ENCODE data around the gene DAAM2.
A peak's percentile ranks its signal among the peaks of the same experiment; 100 is the strongest.

Gene DAAM2

DNA sequence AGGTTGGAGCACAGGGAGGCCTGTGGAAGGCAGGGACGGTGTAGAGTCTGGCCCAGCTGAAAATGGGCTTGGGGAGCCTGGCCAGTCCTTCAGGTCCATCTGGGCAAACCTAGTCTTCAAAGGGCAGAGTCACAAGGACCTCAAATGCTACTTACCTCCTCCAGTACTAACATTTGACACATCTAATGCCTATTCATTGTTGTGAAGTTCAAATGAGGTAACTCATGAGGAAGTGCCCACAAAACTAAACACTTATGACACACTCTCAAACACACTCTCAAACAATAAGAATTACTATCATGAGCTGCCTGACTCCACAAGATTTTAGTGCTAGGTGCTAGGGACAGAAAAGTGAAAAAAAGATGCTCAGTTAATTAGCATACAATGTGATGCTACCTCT lies 27.1 kb downstream of the DAAM2 start:
- Histone ChIP-seq H3K27ac (ENCODE audit: low read length) (peak overlapping the region; percentile 58), H3K4me3 (ENCODE audit: low read length in 2 of 2) (peak overlapping the region in 1 of 2 donors; percentile 15), H3K9me3 (ENCODE audit: control insufficient read depth in 2 of 2, low read length in 2 of 2) (no peaks in the 10 kb centered on the region), H3K27me3 (ENCODE audit: control insufficient read depth in 1 of 2, insufficient read depth in 2 of 2, low read length in 2 of 2) (no peaks in the 10 kb centered on the region), H3K4me1 (ENCODE audit: control insufficient read depth, insufficient read depth, low read length) (peaks cover 72% of the 10 kb centered on the region), H3K36me3 (ENCODE audit: control insufficient read depth in 2 of 2, insufficient read depth in 2 of 2, low read length in 2 of 2) (peaks cover 0 to 3% of the 10 kb centered on the region in 2 donors), H3K9ac (ENCODE audit: low read length in 2 of 2) (no peak overlapping the region)

DNA sequence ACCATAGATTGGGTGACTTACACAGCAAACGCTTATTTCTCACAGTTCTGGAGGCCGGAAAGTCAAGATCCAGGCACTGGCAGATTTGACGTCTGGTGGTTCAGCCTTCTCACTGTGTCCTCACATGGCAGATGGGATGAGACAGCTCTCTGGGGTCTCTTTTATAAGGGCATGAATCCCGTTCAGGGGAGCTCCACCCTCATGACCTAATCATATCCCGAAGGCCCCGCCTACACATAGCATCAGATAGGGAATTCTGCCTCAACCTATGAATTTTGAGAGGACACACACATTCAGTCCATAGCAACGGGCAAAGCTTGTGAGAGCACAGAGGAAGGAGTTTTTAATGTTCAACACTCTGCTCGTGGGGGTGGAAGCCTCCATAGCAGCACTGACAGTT lies 27.5 kb downstream of the DAAM2 start:
- Histone ChIP-seq H3K9ac (ENCODE audit: low read length in 2 of 2) (peak overlapping the region in 1 of 2 donors; percentile 13), H3K4me3 (ENCODE audit: low read length in 2 of 2) (no peak overlapping the region), H3K4me1 (ENCODE audit: control insufficient read depth, insufficient read depth, low read length) (peaks cover 75% of the 10 kb centered on the region), H3K27me3 (ENCODE audit: control insufficient read depth in 1 of 2, insufficient read depth in 2 of 2, low read length in 2 of 2) (no peaks in the 10 kb centered on the region), H3K9me3 (ENCODE audit: control insufficient read depth in 2 of 2, low read length in 2 of 2) (no peaks in the 10 kb centered on the region), H3K36me3 (ENCODE audit: control insufficient read depth in 2 of 2, insufficient read depth in 2 of 2, low read length in 2 of 2) (peaks cover 0 to 3% of the 10 kb centered on the region in 2 donors), H3K27ac (ENCODE audit: low read length) (no peak overlapping the region)

DNA sequence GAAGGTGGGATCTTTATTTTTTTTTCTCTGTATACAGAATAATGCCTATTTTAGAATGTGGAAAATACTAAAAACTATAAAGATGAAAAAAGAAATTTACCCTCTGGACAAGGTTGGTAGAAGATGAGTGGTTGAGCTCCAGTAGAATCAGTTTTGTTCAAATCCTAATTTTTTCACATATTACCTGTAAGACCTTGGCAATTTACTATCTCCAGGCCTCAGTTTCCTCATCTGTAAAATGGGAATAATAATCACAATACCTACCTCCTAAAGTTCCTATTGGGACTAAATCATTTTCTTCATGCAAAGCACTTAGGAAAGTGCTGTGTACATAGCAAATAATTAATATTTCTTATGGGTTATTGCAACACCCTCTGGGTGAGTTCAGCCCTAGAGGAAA lies 28.4 kb downstream of the DAAM2 start:
- H3K9me3 ChIP-seq (ENCODE audit: control insufficient read depth in 2 of 2, low read length in 2 of 2) = no peaks in the 10 kb centered on the region
- peak overlapping the region in 1 of 2 donors; percentile 60 for H3K9ac ChIP-seq (ENCODE audit: low read length in 2 of 2)
- no peaks in the 10 kb centered on the region for H3K27me3 ChIP-seq (ENCODE audit: control insufficient read depth in 1 of 2, insufficient read depth in 2 of 2, low read length in 2 of 2)
- H3K4me3 ChIP-seq (ENCODE audit: low read length in 2 of 2) = peak overlapping the region in 1 of 2 donors; percentile 58
- H3K36me3 ChIP-seq (ENCODE audit: control insufficient read depth in 2 of 2, insufficient read depth in 2 of 2, low read length in 2 of 2) = no peaks in the 10 kb centered on the region
- peak overlapping the region; percentile 71 for H3K27ac ChIP-seq (ENCODE audit: low read length)
- H3K4me1 ChIP-seq (ENCODE audit: control insufficient read depth, insufficient read depth, low read length) = peaks cover 72% of the 10 kb centered on the region

DNA sequence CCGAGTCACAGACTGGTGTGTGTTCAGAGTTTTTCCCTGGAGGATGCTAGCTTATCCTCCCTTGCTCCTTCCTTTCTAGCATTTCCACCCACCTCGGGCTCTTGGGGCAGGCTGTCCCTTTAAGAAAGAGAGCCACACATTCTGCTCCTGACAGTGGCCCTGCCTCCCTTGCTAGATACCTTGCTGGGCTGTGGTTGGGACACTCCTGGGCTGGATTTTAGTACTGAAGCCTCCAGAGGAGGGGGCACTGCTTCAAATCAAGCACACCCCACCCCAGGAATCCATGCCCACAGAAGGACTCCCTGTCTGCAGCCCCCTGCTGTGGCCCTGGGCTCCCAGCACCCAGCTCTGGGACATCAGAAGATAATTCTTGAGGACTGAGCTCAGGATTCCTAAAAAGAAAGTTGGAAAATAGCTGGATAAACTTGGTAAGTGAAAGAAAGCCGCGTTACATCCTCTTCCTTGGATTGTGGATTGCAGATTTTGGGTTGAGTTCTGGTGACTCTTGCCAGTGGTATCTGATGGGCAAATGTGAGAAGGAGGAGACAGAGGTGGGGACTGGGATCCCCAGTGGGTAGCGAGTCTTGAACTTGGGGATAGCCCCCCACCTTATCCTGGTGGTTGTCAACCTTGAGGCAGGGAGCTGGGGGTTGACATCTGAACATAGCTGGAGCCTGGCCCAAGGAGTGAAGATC lies 29.0 kb downstream of the DAAM2 start:
- Histone ChIP-seq H3K4me3 (ENCODE audit: low read length in 2 of 2) (peak overlapping the region in 1 of 2 donors; percentile 58), H3K4me1 (ENCODE audit: control insufficient read depth, insufficient read depth, low read length) (peaks cover 69% of the 10 kb centered on the region), H3K27me3 (ENCODE audit: control insufficient read depth in 1 of 2, insufficient read depth in 2 of 2, low read length in 2 of 2) (no peaks in the 10 kb centered on the region), H3K36me3 (ENCODE audit: control insufficient read depth in 2 of 2, insufficient read depth in 2 of 2, low read length in 2 of 2) (no peaks in the 10 kb centered on the region), H3K9ac (ENCODE audit: low read length in 2 of 2) (peak overlapping the region in 1 of 2 donors; percentile 60), H3K27ac (ENCODE audit: low read length) (peak overlapping the region; percentile 71), H3K9me3 (ENCODE audit: control insufficient read depth in 2 of 2, low read length in 2 of 2) (no peaks in the 10 kb centered on the region)

DNA sequence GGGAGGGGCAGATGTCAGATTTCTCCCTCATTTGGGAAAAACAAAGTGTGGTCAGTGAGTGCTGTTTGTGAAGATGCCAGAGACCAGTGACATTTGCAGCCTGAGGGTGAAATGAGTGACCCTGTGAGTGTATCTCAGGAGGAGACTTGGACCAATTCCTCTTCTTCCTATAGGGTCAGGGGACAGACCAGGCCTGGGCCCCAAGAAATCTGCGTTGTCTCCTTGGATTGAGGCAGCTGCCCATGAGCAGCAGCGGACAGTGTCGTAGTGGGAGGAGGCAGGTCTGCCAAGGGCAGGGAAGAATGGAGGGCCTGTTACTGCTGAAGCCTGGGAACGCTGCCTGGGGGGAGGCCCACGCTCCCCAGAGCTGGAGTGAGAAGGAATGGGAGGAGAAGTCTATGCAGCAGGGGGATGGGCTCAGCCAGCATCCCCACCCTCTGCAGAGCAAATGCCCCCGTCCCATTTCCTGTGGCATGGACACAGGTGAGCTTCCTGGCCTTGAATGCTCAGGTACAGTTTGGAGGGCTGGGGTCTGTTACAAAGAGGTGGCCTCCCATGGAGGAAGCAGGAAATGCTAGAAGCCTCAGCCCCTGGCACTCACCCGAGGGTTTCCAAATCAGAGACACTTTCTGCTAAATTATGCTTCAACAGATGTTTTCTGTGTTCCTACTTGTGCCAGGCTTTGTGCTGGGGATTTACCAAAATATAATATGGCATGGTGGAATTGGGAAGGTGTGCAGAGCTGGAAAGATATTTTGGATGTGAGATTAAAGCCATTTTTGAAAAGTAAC lies 29.8 kb downstream of the DAAM2 start:
- Histone ChIP-seq H3K27ac (ENCODE audit: low read length) (peak overlapping the region; percentile 71), H3K9me3 (ENCODE audit: control insufficient read depth in 2 of 2, low read length in 2 of 2) (no peaks in the 10 kb centered on the region), H3K4me3 (ENCODE audit: low read length in 2 of 2) (peak overlapping the region; percentile 3 to 58), H3K4me1 (ENCODE audit: control insufficient read depth, insufficient read depth, low read length) (peaks cover 62% of the 10 kb centered on the region), H3K9ac (ENCODE audit: low read length in 2 of 2) (peak overlapping the region in 1 of 2 donors; percentile 60), H3K27me3 (ENCODE audit: control insufficient read depth in 1 of 2, insufficient read depth in 2 of 2, low read length in 2 of 2) (no peaks in the 10 kb centered on the region), H3K36me3 (ENCODE audit: control insufficient read depth in 2 of 2, insufficient read depth in 2 of 2, low read length in 2 of 2) (no peaks in the 10 kb centered on the region)

DNA sequence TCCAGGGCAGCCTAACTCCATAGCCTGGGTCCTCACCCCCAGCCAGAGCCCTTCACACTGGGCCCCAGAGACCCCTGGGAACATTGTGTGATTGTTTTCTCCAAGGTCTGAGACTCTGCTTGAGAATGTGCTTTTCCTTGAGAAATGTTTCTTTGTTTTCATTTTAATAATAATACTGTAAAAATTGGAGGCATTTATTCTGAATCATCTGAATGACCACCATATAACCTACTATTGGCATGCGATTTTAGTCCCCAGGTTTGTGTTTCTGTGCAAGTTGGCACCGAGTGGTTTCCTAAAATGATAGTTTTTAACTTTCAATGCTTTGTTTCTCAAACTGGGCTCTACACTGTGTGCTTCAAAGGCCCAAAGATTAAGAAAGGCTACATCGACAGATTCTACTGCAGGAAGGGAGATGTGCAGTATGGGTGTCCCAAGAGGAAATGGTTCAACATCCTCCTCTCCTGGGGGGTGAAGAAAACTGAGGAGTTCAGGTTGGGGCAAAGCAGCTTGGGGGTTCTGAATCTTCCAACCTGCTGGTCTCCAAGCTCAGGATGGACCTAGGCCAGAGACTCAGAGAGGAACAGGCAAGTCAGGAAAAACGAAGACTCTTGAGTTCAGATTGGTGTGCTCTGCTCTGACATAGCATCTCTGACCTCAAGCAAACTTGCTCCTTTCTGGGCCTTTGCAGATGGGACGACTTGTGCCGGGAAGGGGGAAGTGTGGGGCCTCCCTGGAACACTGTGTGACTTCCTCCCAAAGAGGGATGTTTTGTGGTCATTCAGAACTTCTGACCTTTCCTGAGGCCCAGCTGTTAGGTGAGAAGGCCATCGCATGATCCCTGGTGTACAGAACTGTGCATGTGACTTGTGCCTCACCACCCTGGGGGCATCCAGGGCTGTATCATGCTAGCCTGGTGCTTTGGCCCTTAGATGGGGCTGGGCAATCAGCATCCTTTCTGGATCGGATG lies 31.0 kb downstream of the DAAM2 start:
- no peaks in the 10 kb centered on the region for H3K27me3 ChIP-seq (ENCODE audit: control insufficient read depth in 1 of 2, insufficient read depth in 2 of 2, low read length in 2 of 2)
- peak overlapping the region; percentile 46 for H3K27ac ChIP-seq (ENCODE audit: low read length)
- peak overlapping the region in 1 of 2 donors; percentile 13 for H3K9ac ChIP-seq (ENCODE audit: low read length in 2 of 2)
- H3K9me3 ChIP-seq (ENCODE audit: control insufficient read depth in 2 of 2, low read length in 2 of 2) = no peaks in the 10 kb centered on the region
- H3K4me3 ChIP-seq (ENCODE audit: low read length in 2 of 2) = peak overlapping the region in 1 of 2 donors; percentile 8
- H3K4me1 ChIP-seq (ENCODE audit: control insufficient read depth, insufficient read depth, low read length) = peaks cover 58% of the 10 kb centered on the region
- no peaks in the 10 kb centered on the region for H3K36me3 ChIP-seq (ENCODE audit: control insufficient read depth in 2 of 2, insufficient read depth in 2 of 2, low read length in 2 of 2)

DNA sequence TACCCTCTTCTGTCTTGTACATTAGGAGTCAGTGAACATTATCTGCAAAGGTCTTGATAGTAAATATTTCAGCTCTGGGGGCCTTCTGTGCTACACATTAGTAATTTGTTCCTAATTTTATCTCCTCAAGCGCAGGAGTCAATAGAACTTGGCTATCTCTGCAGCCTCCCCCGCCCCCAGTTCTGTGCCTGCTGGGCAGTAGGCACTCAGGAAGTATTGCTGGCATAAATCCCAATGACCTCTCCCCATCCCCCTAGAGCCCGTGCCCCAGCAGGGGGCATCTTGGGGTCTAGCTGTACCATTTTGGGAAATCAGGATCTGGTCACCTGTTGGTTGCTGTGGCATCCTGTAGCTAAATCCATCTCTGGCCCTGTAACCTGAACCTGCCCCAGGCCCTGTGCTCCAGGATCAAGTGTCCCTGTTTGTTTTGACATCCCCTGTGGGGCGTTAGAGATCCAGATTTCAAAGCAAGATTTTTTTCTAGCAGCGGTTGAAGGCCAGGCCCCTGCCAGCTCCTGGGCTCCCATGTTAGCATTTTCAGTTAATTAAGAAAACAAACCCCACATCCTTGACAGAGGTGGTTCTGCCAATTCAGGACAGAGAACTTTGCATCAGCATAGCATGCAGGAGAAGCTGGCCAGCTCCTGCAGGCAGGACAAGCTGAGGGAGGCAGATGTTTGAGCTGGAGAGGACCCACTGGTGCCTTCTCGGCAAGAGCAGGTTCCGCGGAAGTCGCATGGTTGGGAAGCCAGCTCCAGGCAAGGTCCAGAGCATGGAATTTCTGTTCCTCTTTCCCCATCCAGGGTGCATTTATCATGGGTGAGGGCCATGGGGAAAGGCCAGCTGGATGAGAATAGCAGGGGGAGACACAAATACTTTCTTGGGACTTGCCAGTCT lies 32.1 kb downstream of the DAAM2 start:
- no peaks in the 10 kb centered on the region for H3K9me3 ChIP-seq (ENCODE audit: control insufficient read depth in 2 of 2, low read length in 2 of 2)
- H3K36me3 ChIP-seq (ENCODE audit: control insufficient read depth in 2 of 2, insufficient read depth in 2 of 2, low read length in 2 of 2) = no peaks in the 10 kb centered on the region
- no peaks in the 10 kb centered on the region for H3K27me3 ChIP-seq (ENCODE audit: control insufficient read depth in 1 of 2, insufficient read depth in 2 of 2, low read length in 2 of 2)
- H3K27ac ChIP-seq (ENCODE audit: low read length) = peak overlapping the region; percentile 46
- peaks cover 50% of the 10 kb centered on the region for H3K4me1 ChIP-seq (ENCODE audit: control insufficient read depth, insufficient read depth, low read length)
- H3K9ac ChIP-seq (ENCODE audit: low read length in 2 of 2) = no peak overlapping the region
- H3K4me3 ChIP-seq (ENCODE audit: low read length in 2 of 2) = no peak overlapping the region

DNA sequence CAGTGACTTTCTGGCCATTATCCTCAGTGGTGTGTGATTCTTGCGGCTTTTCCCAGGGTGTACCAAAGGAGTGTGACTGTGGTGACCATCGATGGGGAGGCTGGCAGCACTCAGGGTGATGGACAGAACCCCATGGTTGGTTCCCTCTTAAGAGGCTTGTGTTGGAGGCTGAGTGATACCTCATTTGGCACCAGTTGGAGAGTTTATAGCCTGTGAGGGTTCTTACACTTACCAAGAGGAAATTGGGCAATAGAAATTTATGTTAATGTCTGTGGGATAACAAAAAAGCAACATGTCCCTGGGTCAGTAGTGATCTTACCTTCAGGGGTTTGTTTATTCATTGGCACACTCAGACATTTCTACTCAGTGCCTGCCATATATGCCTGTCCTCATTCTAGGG lies 37.2 kb downstream of the DAAM2 start:
- no peak overlapping the region for H3K4me3 ChIP-seq (ENCODE audit: low read length in 2 of 2)
- no peaks in the 10 kb centered on the region for H3K9me3 ChIP-seq (ENCODE audit: control insufficient read depth in 2 of 2, low read length in 2 of 2)
- peaks cover 39% of the 10 kb centered on the region for H3K4me1 ChIP-seq (ENCODE audit: control insufficient read depth, insufficient read depth, low read length)
- no peak overlapping the region for H3K27ac ChIP-seq (ENCODE audit: low read length)
- H3K36me3 ChIP-seq (ENCODE audit: control insufficient read depth in 2 of 2, insufficient read depth in 2 of 2, low read length in 2 of 2) = no peaks in the 10 kb centered on the region
- no peaks in the 10 kb centered on the region for H3K27me3 ChIP-seq (ENCODE audit: control insufficient read depth in 1 of 2, insufficient read depth in 2 of 2, low read length in 2 of 2)
- no peak overlapping the region for H3K9ac ChIP-seq (ENCODE audit: low read length in 2 of 2)

DNA sequence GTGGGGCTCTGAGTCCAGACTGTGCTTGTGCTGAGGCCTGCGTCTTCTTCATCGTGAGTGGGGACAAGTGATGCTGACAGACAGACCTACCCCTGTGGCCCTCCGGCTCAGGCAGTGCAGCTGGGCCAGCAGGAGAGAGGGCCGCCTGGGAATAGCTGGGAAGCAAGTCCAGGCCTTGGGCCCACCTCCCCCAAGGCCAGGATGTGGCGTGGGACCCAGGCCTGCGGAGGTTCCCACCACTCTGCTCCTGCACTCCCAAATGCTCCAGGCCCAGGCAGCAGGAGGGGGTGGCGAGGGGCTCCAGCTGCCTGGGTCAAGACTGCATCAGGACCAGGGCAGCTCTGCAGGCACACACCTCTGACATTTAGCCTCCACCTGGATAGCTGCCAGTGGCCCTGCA lies 38.3 kb downstream of the DAAM2 start:
- Histone ChIP-seq H3K9ac (ENCODE audit: low read length in 2 of 2) (no peak overlapping the region), H3K9me3 (ENCODE audit: control insufficient read depth in 2 of 2, low read length in 2 of 2) (no peaks in the 10 kb centered on the region), H3K36me3 (ENCODE audit: control insufficient read depth in 2 of 2, insufficient read depth in 2 of 2, low read length in 2 of 2) (no peaks in the 10 kb centered on the region), H3K4me1 (ENCODE audit: control insufficient read depth, insufficient read depth, low read length) (peaks cover 44% of the 10 kb centered on the region), H3K4me3 (ENCODE audit: low read length in 2 of 2) (no peak overlapping the region), H3K27ac (ENCODE audit: low read length) (no peak overlapping the region), H3K27me3 (ENCODE audit: control insufficient read depth in 1 of 2, insufficient read depth in 2 of 2, low read length in 2 of 2) (no peaks in the 10 kb centered on the region)
